AG10803 (cell line): Measurements from ENCODE around the gene ITGB3.
A peak's percentile ranks its signal among the peaks of the same experiment; 100 is the strongest.

Experiments
- DNase-seq: peaks from one replicate; pipeline ENCODE4 v3.0.0; 2010; ENCODE audit warnings: low read depth
- H3K4me3 ChIP-seq: 2 replicates; pipeline ENCODE4 v1.5.1; 2011; ENCODE audit warnings: mild to moderate bottlenecking, low read length, control low read depth
- TF ChIP-seq, protein P1 (sequence below): conservative IDR thresholded peaks from 2 replicates; pipeline ENCODE4 v1.5.1; 2011; ENCODE audit warnings: mild to moderate bottlenecking, low read length, control low read depth, inconsistent platforms

The ITGB3 gene

GRCh38 chr17:47316311-47316710 is 62.7 kb downstream of the ITGB3 start:
- peak; percentile 70 for DNase-seq
- no peak overlapping the region for H3K4me3 ChIP-seq
- TF ChIP-seq, protein P1, sequence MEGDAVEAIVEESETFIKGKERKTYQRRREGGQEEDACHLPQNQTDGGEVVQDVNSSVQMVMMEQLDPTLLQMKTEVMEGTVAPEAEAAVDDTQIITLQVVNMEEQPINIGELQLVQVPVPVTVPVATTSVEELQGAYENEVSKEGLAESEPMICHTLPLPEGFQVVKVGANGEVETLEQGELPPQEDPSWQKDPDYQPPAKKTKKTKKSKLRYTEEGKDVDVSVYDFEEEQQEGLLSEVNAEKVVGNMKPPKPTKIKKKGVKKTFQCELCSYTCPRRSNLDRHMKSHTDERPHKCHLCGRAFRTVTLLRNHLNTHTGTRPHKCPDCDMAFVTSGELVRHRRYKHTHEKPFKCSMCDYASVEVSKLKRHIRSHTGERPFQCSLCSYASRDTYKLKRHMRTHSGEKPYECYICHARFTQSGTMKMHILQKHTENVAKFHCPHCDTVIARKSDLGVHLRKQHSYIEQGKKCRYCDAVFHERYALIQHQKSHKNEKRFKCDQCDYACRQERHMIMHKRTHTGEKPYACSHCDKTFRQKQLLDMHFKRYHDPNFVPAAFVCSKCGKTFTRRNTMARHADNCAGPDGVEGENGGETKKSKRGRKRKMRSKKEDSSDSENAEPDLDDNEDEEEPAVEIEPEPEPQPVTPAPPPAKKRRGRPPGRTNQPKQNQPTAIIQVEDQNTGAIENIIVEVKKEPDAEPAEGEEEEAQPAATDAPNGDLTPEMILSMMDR = no peak

DNA sequence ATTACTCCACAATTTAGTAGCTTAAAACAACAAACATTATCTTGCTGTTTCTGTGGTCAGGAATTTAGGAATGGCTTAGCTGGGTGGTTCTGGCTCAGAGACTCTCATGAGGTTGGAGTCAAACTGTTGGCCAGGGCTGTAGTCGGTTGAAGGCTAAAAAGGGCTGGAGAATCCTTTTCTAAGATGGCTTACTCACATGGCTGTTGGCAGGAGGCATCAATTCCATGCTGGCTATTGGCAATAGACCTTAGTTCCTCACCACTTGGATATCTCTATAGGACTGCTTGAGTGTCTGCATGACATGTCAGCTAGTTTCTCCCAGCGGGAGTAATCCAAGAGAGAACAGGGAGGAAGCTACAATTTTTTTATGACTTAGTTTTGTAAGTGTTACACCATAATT is 63.5 kb downstream of the ITGB3 start:
- TF ChIP-seq, protein P1 = no peak
- peak; percentile 73 for DNase-seq
- no peak overlapping the region for H3K4me3 ChIP-seq

DNA sequence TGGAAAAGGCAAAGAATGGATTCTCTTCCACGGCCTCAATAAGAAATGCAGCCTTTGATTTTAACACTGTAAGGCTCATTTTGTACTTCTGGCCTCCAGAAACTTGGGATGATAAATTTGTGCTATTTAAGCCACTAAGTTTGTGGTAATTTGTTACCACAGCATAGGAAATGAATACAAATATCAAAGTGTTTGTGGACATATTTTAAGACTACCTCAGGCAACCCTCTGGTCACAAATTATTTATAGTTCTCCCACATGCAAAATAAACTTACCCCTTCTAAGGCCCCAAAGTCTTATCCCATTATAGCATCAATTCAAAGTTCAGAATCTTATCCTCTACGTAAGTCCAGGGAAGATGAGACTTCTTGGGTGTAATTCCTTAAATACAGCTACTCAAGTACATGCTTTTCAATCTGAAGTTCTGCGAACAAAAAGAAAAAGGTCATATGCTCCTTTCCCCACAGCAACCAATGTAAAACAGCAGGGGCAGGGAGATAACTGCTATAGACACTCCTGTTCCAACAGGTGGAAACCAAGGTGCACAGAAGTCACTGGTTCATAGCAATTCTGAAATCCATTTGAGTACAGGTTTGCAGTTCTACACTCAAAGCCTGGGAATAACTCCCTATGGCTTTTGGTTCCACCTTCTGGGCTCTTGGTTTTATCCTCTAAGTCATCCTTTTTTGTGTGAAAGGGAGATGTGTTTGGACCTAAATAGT is 64.7 kb downstream of the ITGB3 start:
- no peak for DNase-seq
- TF ChIP-seq, protein P1 = no peak
- H3K4me3 ChIP-seq = no peak overlapping the region

- no peak for DNase-seq
- TF ChIP-seq, protein P1 = no peak
Measured at GRCh38 chr17:47320879-47321502, 67.4 kb downstream of the ITGB3 start.

GRCh38 chr17:47323382-47324223 is 70.0 kb downstream of the ITGB3 start, which contains the start of gene EFCAB13:
EFCAB13 (plus strand) TSS chr17:47323955; CDS start chr17:47328354, 4,399 bp downstream.
- TF ChIP-seq, protein P1 = no peak
- DNase-seq = peak; percentile 79
- H3K4me3 ChIP-seq = peak within 1 kb of the TSS; percentile 79

More at GRCh38 chr17:47320879-47321502, 67.4 kb downstream of the ITGB3 start:
- H3K4me3 ChIP-seq = no peak overlapping the region

DNA sequence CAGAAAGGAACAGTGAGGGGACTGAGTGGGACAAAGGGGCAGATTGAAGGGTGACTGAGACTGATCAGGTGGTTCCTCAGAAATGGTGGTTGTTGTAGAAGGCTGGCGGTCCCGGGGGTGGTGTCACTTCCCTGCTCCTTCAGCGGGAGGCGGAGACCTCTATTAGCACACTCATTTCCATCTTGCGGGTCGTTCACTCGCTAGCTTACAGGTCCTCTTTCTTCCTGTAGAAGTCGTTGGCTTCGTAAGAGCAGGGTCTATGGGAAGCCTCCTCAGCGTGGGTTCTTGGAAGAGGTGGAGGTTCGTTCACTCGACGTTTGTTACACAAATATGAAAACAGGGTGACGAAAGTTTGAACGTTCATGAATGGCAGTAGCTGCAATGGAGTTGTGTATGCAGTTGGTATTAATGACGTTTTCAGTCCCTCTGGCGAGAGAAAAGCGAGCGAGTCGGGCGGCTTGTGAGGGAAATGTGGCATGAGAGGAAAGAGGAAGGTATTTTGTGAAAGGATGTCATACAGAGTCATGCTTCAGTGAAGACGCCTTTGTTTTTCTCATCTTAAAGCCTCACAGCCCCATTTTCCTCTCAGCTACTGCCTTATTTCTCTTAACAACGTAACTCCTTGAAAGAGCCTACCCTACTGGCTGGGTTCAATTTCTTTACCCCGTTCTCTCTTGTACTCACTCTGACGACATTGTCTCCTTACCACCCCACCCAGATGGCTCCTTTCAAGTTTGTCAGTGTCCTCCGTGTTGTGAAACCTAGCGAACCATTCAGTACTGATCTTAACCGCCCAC is 70.8 kb downstream of the ITGB3 start:
- TF ChIP-seq, protein P1 = no peak
- peak overlapping the region; percentile 79 for H3K4me3 ChIP-seq
- peak; percentile 18 for DNase-seq
